Lower leg skin (tissue), 4 donors: ENCODE data around the gene SYVN1. TPM values are rescaled to one million over a fixed set of nuclear protein-coding genes. Genes with fewer than 3 reads are reported as not detected.

Experiments
- DNase-seq, 2 donors: peaks; one replicate each; pipeline ENCODE4 v3.0.0-alpha.2; 2019; ENCODE audit warnings: low spot score in 2 of 2
- H3K4me3 ChIP-seq: fragments of 200-600 bp; sonication (generic); 2 replicates; pipeline ENCODE4 v1.5.1; 2017; ENCODE audit warnings: mild to moderate bottlenecking, low read depth; ENCODE audit not compliant: poor library complexity, severe bottlenecking
- POLR2A ChIP-seq, 2 donors: fragments of 450-650 bp; IDR thresholded peaks; one replicate each; pipeline ENCODE4 v1.6.1; 2016 to 2017; ENCODE audit warnings: antibody characterized with exemption in 2 of 2, mild to moderate bottlenecking in 1 of 2, moderate library complexity in 1 of 2
- WGBS, 2 donors: methylation state at CpG; one replicate each; pipeline ENCODE4 v1.1.5; 2018; 5-methylcytosine and 5-hydroxymethylcytosine counted together
- intact Hi-C: fragments of 100-400 bp; cut with DNase I; formaldehyde crosslinking; loops from one replicate; pipeline ENCODE4 v1.15.0; 2023; ENCODE audit warnings: low total_unique reads
- microRNA-seq, 2 donors: library from miRNA; unstranded; fragments of <30 nt; microRNA quantifications; one replicate each; pipeline ENCODE4, GENCODE V29; 2016; ENCODE audit warnings: borderline replicate concordance in 2 of 2, borderline number of aligned reads in 1 of 2
- total RNA-seq, 4 donors: library from RNA; depleted of rRNA; stranded (reverse); fragments of >200 nt; gene quantifications; one replicate each; pipeline ENCODE4 v1.1.0, GENCODE V29; 2016
- TF ChIP-seq, protein P1 (sequence below), 3 donors: fragments of 450-650 bp; IDR thresholded peaks; one replicate each; pipeline ENCODE4 v1.5.1; 2016; ENCODE audit warnings: antibody characterized with exemption in 3 of 3, mild to moderate bottlenecking in 3 of 3, moderate library complexity in 2 of 3

SYVN1 gene
- total RNA-seq, 4 donors from 2014 or later, result 21.9 to 60.3 (median 47.8) TPM

DNA sequence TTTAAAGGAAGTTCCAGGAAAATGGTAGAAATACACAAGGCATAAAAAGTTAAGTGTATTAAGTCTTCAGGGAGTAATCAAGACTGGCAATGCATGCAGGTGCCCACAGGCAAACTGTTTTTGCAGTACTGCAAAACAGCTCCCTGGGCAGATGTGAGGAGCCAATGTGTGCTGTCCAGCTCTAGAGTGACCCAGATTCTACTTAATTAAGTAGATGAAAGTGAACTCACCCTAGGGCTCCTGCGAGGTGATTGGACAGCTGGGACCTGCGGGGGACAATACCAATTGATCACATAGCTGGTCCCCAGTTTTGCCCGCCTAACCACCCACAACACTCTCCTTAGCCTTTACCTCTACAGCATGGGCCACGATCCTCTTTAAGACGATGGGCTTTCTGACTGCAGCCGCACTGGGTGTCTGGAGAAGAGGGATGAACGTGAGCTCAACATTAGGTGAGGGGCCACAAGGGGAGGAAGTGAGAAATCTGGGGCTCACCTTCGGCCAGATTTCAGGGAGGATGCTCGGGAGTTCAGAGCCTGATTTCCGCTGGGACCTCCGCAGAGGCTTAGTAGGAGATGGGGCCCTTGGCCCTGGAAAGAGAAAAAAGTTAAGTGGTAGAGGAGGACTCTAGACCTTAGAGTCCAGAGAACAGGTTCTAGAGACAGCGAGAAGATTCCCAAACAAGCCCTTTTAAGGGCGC, 51.0 kb downstream of the SYVN1 start:
- intact Hi-C loops, result loop anchor here (10.0 kb wide), 1 partner anchor 68 kb away; the partner anchor contains the start of gene ARL2
- DNase-seq, result no peak
- TF ChIP-seq POLR2A (IDR thresholded peaks at IDR 0.05), result no peak
- TF ChIP-seq, protein P1, sequence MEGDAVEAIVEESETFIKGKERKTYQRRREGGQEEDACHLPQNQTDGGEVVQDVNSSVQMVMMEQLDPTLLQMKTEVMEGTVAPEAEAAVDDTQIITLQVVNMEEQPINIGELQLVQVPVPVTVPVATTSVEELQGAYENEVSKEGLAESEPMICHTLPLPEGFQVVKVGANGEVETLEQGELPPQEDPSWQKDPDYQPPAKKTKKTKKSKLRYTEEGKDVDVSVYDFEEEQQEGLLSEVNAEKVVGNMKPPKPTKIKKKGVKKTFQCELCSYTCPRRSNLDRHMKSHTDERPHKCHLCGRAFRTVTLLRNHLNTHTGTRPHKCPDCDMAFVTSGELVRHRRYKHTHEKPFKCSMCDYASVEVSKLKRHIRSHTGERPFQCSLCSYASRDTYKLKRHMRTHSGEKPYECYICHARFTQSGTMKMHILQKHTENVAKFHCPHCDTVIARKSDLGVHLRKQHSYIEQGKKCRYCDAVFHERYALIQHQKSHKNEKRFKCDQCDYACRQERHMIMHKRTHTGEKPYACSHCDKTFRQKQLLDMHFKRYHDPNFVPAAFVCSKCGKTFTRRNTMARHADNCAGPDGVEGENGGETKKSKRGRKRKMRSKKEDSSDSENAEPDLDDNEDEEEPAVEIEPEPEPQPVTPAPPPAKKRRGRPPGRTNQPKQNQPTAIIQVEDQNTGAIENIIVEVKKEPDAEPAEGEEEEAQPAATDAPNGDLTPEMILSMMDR (IDR thresholded peaks at IDR 0.05), result no peak
- WGBS, 2 donors, result 3 to 6% methylated on average over 13 of the region's 13 CpGs
- peak overlapping the region; percentile 28 for H3K4me3 ChIP-seq

DNA sequence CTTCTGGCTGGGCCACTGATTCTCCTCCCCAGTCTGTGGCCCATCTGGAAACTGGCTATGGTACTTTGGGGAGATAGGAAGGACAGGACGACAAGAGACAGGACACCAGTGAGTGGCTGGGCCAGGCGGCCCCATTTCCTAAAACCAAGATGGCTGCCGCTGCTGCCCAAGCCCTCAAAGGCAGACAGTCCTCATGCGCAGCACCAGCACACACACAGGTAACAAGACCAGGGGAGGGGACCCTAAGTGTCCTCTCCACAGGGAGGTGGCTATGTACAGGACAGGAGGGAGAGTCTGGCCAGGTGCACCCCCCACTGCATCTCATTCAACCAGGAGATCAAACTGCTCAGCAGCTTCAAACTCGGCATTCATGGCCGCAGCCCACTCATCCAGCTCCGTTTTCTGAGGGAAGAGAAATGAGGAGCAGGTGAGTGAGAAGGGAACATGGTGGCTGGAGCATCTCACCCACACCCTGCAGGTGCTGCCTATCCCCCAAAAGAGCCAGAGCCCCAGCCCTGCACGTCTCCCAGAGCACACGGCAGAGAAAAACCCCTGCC, 55.5 kb downstream of the SYVN1 start:
- intact Hi-C loops, result no loop called here
- TF ChIP-seq POLR2A (IDR thresholded peaks at IDR 0.05), result no peak
- TF ChIP-seq, protein P1 (IDR thresholded peaks at IDR 0.05), result no peak

DNA sequence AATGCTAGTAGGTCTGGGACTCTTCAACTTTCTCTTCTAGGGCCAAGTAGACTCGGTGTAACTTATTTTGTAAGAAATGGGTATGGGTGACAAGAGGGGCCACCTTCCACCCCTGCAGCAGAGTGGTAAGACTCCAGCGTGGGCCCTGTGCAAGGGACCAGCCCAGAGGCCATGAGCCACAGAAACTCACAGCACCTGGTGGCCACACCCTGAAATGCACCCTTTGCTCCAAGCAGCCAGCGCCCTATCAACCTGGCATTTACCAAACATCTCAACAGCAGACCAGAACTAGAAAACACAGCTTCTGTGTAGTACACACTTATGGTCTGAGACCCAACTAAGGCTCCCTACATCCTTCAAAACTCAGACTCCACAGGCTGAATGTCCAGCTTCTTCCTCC, 56.2 kb downstream of the SYVN1 start:
- 57 to 64% methylated on average over 3 of the region's 3 CpGs for WGBS, 2 donors
- no peak for DNase-seq
- no peak for TF ChIP-seq POLR2A (IDR thresholded peaks at IDR 0.05)
- TF ChIP-seq, protein P1 (IDR thresholded peaks at IDR 0.05), result no peak
- H3K4me3 ChIP-seq, result no peak overlapping the region
- intact Hi-C loops, result no loop called here

More for the DNA sequence above, 55.5 kb downstream of the SYVN1 start:
- no peak overlapping the region for H3K4me3 ChIP-seq
- 88 to 89% methylated on average over 8 to 9 of the region's 9 CpGs for WGBS, 2 donors
- DNase-seq, result no peak

DNA sequence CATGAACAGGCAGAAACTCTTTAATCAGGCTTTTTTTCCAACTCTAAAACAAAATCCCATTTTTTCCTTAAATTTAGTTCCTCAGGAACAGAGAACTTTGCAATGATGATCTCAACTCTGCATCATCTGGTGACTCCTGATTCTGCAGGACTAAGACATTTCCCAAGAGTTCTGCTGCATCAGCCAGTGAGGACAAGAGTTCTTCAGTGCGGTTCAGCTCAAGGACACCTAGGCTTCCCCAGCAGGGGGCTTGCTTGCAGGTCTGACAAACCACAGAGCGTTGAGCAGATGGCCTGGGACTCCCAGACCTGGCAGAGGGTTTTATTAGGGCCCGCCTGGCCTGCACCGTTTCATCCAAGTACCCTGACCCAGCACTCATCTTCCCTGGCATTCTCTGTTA, 56.9 kb downstream of the SYVN1 start:
- intact Hi-C loops, result no loop called here
- 76 to 77% methylated on average over 4 of the region's 4 CpGs for WGBS, 2 donors

More for the DNA sequence above, 56.9 kb downstream of the SYVN1 start:
- TF ChIP-seq, protein P1 (IDR thresholded peaks at IDR 0.05), result no peak
- TF ChIP-seq POLR2A (IDR thresholded peaks at IDR 0.05), result no peak
- DNase-seq, result no peak
- no peak overlapping the region for H3K4me3 ChIP-seq

Small RNAs within 50 kb of the gene (microRNA-seq; reads per million reads assigned to microRNA genes)
- 0.68 to 1.1 reads per million in 2 donors for gene MIR6751

Other genes with a start within 250 kb of the SYVN1 start
- gene ATG2A, start 217.3 kb downstream of the SYVN1 start, total RNA-seq, result 100 to 1,000 TPM in 1 of 4 donors, 10 to 100 TPM in 3; 73.8 to 118 (median 91.2) TPM
- gene PPP2R5B, start 209.8 kb downstream of the SYVN1 start, total RNA-seq, result 10 to 100 TPM; 21.8 to 43.6 (median 34.0) TPM
- gene GPHA2, start 198.6 kb downstream of the SYVN1 start, total RNA-seq, result not detected
- not detected for gene MAJIN, start 162.4 kb downstream of the SYVN1 start, total RNA-seq
- gene BATF2, start 137.5 kb downstream of the SYVN1 start, total RNA-seq, result under 1 TPM in 2 of 4 donors, not detected in 2; 0.15 to 0.62 TPM
- 100 to 1,000 TPM; 101 to 260 (median 110) TPM for gene ARL2, start 120.4 kb downstream of the SYVN1 start, total RNA-seq
- 10 to 100 TPM; 16.9 to 48.0 (median 22.7) TPM for gene SNX15, start 107.1 kb downstream of the SYVN1 start, total RNA-seq
- gene SAC3D1, start 93.3 kb downstream of the SYVN1 start, total RNA-seq, result 10 to 100 TPM; 11.6 to 15.1 (median 12.9) TPM
- 10 to 100 TPM in 2 of 4 donors, 1 to 10 TPM in 2; 1.5 to 11.9 (median 9.7) TPM for gene NAALADL1, start 76.0 kb downstream of the SYVN1 start, total RNA-seq
- gene CDCA5, start 50.5 kb downstream of the SYVN1 start, total RNA-seq, result 1 to 10 TPM; 1.0 to 2.4 (median 1.7) TPM
- gene ZFPL1, start 50.3 kb downstream of the SYVN1 start, total RNA-seq, result 10 to 100 TPM; 45.8 to 72.3 (median 54.8) TPM
- 100 to 1,000 TPM; 373 to 932 (median 648) TPM for gene VPS51, start 38.3 kb downstream of the SYVN1 start, total RNA-seq
- gene TM7SF2, start 22.6 kb downstream of the SYVN1 start, total RNA-seq, result 100 to 1,000 TPM; 118 to 374 (median 160) TPM
- 10 to 100 TPM; 10.7 to 24.9 (median 17.7) TPM for gene ZNHIT2, start 16.8 kb downstream of the SYVN1 start, total RNA-seq
- gene FAU, start 12.4 kb downstream of the SYVN1 start, total RNA-seq, result 1,000 to 10,000 TPM in 2 of 4 donors, 100 to 1,000 TPM in 2; 574 to 1,562 (median 887) TPM
- gene MRPL49, start 12.2 kb downstream of the SYVN1 start, total RNA-seq, result 100 to 1,000 TPM in 1 of 4 donors, 10 to 100 TPM in 3; 61.0 to 107 (median 82.4) TPM
- not detected for gene SPDYC, start 35.7 kb upstream of the SYVN1 start, total RNA-seq
- 100 to 1,000 TPM; 284 to 464 (median 363) TPM for gene CAPN1, start 47.4 kb upstream of the SYVN1 start, total RNA-seq
- gene POLA2, start 127.4 kb upstream of the SYVN1 start, total RNA-seq, result 10 to 100 TPM in 1 of 4 donors, 1 to 10 TPM in 3; 6.7 to 11.2 (median 7.6) TPM
- gene CDC42EP2, start 180.3 kb upstream of the SYVN1 start, total RNA-seq, result 1 to 10 TPM in 3 of 4 donors, not detected in 1; 2.5 to 4.2 (median 3.4) TPM
- 10 to 100 TPM; 20.6 to 36.4 (median 26.1) TPM for gene DPF2, start 199.3 kb upstream of the SYVN1 start, total RNA-seq
- gene TIGD3, start 220.2 kb upstream of the SYVN1 start, total RNA-seq, result under 1 TPM in 3 of 4 donors, not detected in 1; 0.19 to 0.26 (median 0.20) TPM
- 1 to 10 TPM; 1.8 to 8.0 (median 5.3) TPM for gene SLC25A45, start 248.1 kb upstream of the SYVN1 start, total RNA-seq